Measurements from ENCODE around the gene LDB3.
A peak's percentile ranks its signal among the peaks of the same experiment; 100 is the strongest.

LDB3 gene

DNA sequence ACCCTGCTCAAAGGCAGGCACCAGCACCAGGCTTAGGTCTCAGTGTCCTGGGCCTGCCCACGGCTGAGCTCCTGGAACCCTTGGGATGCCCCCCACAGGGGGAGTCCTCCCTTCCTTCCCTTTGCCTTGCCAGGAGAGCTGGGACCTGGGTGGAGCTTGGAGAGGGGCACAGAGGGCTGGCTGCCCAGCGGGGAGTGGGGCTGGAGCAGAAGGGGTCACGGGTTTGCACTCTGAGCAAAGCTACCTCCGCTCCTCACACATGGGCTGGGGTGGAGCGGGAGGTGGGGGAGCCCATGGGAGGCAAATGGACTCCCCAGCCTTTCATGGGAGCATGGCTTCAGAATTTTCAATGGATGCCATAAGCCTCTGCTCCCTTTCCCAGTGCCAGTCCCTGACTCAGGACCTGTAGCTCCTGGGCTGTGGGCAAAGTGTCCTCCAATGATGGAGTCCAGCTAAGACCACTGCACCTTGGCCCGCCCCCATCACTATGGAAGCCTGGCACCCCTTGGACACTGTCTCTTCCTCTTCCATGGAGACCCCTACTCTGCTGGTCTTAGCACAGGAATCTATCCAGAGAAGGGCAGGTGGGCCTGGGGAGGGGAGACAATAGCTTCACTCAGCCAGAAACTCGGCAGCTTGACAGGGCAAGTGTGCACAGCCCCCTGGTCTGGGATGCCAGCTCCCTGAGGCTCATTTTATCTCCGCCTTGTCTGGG lies 39.9 kb downstream of the LDB3 start:
- no peak for DNase-seq

GRCh38 chr10:86708783-86709380 lies 40.6 kb downstream of the LDB3 start:
- no peak for DNase-seq

DNA sequence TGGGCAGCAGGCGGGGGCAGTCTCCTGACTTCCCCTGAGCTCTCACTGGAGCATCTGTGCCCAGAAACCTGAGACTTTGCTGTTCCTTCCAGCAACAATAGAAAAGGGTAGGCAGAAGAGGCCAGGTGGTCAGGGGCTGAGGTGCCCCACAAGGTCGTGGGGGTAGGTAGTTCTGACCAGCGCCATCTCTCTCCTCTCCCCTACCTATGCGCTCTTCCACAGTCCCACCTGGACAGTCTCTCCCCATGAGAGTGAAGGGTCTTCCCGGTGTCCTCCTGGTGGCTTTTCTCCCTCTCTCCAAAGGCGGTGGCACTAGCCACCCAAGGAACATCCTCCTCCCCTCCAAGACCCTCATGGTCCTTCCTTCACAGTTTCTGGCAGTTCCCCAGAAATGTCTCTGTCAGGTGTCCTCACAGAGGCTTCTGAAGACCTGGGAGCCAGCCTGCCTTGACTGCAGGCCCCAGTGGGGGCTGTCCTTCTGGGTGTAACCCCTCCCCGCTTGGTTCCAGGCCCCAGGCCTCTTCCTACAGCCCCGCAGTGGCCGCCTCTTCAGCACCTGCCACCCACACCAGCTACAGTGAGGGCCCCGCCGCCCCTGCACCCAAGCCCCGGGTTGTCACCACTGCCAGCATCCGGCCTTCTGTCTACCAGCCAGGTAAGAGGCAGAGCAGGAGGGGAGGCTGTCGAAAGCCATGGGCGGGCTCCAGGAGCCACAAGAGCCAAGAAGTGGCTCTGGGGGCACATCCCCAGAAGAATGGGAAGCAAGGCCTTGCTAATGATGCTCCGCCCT lies 41.3 kb downstream of the LDB3 start:
- DNase-seq, result no peak

DNA sequence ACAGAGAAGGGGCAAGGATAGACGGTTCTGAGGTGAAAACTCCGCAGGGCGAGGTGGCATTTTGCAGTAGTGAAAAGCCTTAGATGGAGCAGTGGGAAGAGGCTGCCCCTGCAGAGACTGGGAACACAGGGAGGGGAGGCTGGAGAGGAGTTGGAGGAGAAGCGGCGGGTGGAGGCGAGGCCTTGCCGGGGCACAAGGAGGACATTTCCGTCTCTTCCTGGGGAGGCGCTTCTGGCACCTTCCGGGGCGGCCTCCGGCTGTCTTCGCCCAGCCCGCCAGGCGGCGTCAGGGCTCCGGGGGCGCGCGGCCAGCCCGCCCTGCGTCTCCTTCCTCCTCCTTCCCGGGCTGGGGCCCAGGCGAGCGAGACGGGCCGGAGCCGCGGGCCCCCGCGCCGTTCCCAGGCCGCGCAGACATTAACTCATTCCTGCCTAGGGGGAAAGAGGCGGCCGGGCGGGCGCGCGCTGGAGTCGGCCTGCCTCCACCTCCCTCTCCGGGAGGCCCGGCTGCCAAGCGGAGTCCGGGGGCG lies 42.7 kb downstream of the LDB3 start:
- peak; percentile 65 to 86 (median 74) for DNase-seq

DNA sequence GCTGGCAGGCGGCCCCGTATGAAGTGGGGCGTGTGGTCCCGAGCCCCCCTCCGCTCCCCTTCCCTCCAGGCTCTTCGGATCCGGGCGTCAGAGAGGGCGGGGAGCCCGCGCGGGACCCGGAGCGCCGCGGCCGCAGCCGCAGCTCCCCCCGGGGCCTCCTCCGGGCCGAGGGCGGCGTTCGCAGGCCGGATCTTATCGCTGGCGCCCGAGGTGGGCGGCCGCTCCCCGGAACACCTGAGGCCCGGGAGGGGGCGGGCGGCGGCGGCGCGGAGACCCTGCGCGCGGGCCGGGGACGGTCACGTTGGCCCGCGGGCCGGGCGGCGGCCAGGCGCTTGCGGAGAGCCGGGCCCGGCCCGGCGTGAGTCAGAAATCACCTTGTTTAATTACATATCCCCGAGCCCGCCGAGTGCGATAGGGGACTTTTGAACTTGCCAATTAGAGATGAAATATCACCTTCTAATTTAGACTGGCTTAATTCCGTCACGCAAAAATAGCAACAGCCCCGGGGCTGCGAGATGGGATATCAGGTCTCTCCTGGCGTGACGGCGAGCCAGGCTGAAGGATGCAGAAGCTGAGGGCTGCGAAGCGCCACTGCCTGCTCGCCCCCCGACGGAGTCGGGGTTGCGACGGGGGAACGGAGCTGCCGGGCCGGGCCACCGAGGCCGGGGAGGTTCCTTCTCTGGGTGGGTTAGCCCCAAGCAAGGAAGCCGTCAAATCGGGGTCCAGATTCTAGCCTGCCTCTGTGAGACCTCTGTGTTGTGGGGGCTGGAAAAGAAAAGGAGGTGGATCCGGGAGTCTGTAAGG lies 43.4 kb downstream of the LDB3 start:
- DNase-seq, result peak; percentile 14 to 81 (median 56)

- no peak for DNase-seq
Measured at GRCh38 chr10:86712317-86712707, 44.0 kb downstream of the LDB3 start.

DNA sequence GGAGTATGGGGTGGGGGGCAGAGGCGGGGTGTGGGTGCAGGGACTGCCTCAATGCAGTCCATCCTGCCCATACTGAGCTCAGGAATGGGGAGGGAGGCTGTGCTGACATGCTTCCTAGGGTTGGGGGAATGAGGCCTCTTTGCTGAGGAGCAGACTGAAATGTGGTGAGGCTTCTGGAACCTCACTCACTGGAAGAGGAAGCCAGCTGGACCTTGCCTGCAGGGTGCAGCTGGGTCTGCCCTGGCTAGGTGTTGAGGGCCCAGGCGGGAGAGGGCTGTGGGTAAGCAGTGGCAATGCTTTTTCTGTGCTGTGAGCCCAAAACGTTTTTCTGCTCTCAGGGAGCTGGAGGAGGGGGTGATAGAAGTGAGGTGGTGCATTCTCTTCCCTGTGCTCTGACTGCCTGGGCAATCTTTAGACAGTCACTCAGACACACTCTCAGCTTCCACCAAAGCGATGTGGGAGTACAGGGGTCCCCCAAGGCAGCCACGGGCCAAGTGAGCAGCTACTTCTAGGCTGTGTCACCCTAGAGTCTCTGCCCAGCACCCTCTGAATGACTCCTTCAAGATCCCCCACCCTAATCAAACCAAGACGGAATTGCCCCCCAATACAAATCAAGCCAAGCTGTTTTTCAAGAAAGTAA lies 47.0 kb downstream of the LDB3 start:
- no peak for DNase-seq

DNA sequence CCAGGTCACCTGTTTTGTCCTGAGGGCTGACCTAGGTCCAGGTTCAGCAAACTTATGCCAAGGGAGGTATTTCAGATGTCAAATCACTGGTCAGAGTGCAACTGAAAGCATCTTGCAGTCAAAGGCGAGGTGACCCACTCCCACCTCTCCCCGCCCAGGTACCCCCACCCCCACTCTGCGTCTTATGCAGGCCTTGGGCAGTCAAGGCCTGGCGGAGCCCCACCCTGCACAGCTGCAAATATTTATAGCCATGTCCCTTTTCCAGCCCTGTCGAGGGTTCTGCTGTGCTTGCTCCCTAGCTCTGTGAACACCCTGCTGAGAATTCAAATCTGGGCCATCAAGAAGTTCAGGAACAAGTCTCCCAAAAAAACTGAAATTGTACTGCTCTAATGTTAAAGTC lies 47.5 kb downstream of the LDB3 start:
- no peak for DNase-seq

- no peak for DNase-seq
Measured at GRCh38 chr10:86716466-86716865, 48.2 kb downstream of the LDB3 start.

DNA sequence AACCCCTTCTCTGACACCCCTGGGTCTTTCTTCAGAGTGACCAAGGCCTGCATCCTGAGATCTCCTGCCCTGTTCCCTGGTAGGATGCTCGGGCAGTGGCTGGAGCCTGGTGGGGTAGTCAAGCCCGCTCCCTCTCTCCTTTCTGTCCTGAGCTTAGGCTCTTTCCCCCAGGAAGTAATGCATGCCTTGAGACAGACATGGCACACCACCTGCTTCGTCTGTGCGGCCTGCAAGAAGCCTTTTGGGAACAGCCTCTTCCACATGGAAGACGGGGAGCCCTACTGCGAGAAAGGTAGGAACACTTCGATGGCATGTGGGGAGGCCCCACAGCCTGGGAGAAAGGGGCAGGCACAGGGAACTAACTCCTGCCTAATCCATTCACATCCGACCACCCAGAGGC lies 50.2 kb downstream of the LDB3 start:
- no peak for DNase-seq

- DNase-seq, result no peak
Measured at GRCh38 chr10:86721232-86721631, 52.9 kb downstream of the LDB3 start.

- no peak for DNase-seq
Measured at GRCh38 chr10:86723009-86723408, 54.7 kb downstream of the LDB3 start.

GRCh38 chr10:86724445-86724844 lies 56.1 kb downstream of the LDB3 start:
- no peak for DNase-seq

- no peak for DNase-seq
Measured at GRCh38 chr10:86725980-86726676, 57.8 kb downstream of the LDB3 start.

DNA sequence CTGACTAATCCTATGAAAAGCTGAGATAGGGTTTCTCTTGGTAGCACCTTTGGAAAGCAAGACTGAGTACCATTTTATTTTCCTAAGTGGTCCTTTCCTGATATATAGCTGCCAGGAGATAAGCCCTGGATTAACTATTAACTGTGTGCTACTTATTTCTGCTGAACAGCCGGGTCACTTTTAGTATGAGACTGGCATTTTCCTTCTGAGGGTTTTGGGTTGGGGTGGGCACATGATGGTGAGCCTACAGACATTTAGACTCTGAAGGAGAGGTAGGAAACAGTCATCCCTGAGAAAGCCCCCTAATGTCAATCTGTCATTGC lies 58.3 kb downstream of the LDB3 start:
- DNase-seq, result no peak

DNA sequence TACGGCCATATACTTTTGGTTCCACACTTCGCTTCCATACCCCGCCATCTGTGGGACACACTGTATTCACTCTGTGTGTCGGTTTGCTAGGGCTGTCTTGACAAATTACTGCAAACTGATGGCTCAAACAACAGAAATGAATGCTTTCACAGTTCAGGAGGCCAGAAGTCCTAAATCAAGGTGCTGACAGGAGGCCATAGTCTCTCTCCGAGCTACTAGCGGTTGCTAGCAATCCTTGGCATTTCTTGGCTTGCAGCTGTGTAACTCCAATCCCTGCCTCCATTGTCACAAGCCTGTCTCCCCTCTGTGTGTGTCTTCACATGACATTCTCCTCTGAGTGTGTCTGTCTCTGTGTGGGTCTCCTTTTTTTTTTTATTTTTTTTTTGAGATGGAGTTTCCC lies 59.2 kb downstream of the LDB3 start:
- no peak for DNase-seq

- DNase-seq, result no peak
Measured at GRCh38 chr10:86728056-86728455, 59.7 kb downstream of the LDB3 start.

DNA sequence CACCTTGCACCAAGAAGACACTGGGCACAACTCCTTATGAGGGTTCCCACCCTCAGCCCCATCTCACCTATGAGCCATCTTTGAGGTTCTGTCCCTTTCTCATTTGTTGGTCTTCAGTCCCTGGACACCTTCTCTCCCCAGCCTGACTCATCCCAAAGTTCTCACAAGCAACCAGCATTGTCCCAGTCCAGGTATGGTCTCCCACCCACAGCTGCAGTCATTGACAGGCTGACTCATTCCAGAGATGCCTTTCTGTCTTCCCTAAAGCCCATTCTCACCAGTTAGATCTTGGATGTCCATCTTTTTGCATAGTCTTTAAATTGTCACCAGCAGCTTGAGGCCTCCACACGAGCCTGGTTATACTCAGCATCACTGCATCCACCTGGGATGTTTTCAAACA lies 61.4 kb downstream of the LDB3 start:
- DNase-seq, result no peak

DNA sequence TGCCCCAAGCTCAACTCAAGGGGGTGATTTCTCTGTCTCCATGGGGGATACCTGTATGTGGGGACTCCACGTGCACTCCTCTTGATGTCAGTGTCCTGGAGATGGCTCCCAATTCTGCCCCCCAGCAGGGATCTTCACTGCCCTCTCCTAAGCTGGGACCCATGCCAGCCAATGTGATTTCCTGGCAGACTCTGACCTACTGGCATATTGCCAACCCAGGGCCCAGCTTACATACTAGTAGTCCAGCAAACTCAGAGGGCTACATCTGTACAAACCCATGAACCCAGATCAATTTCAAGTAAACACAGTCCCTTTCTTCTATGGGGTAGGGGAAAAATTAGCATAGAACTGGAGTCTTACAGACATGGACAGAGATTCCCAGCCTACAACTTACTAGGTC lies 61.9 kb downstream of the LDB3 start:
- DNase-seq, result no peak

DNA sequence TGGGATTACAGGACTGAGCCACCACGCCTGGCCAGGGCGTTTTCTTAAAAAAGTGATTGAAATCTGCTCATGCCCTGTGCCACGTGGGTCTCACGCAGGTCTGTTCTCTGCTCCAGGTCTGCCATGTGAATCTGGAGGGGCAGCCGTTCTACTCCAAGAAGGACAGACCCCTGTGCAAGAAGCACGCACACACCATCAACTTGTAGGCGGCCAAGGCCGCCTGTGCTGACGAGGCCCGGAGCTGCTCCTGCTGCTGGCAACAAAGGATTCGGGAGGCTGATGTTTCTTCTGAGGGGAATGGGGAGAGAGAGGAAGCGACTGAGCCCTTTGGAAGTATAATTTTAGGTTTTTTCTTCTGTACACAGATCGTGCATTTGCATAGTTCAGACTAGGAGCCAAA lies 64.5 kb downstream of the LDB3 start:
- DNase-seq, result no peak

DNA sequence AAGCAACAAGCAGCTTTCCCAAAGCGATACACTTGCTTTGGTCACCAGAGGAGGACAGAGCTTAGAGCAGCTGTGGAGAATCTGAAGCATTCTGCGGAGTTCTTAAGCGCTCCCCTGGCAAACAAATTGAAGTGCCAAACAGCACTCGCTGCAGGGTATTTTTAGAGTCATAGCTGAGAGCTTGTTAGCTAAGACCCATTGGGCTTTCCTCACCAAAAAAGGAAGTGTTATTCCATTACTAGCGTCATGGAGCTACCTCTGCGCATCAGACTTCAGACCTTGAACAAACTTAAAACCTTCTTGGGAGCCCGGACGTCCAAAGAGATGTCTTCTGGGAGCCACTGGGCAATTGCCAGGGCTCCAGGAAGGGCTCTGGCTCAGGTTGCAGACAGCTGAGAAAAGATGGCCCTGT lies 65.0 kb downstream of the LDB3 start:
- no peak for DNase-seq
